GM12878 (cell line): ENCODE results near the gene HNRNPF. TPM values are rescaled to one million over a fixed set of nuclear protein-coding genes. Genes with fewer than 3 reads are reported as not detected.
"Not testable (repeated sequence)": the region's sequence is repeated elsewhere in the genome, so short reads cannot be mapped to it uniquely, and the experiment has no call there.

Experiments
- ATAC-seq: fragments of 200-7000 bp; cut with Tn5 transposase; 3 replicates; pipeline ENCODE4 v1.9.1; 2020; ENCODE audit warnings: mild to moderate bottlenecking, moderate library complexity
- BruUV-seq: library from RNA; stranded (reverse); fragments of 400-500 nt; replicated peaks from 2 replicates; lab custom pipeline; 2021; lab: Mats Ljungman, UMichigan
- CTCF ChIA-PET: fragments of 300-600 bp; sonication (Branson Sonifier 250); formaldehyde crosslinking; extraction: SDS; loops from one replicate; lab custom pipeline; 2021; ENCODE audit warnings: inconsistent platforms; lab: Yijun Ruan, JAX
- POLR2A ChIA-PET: fragments of 350-600 bp; formaldehyde crosslinking; extraction: SDS; loops from one replicate; lab custom pipeline; 2021; ENCODE audit warnings: inconsistent platforms; lab: Charles Lee
- RAD21 ChIA-PET: fragments of 300-600 bp; sonication (Branson Sonifier 250); formaldehyde crosslinking; loops from one replicate; lab custom pipeline; 2023; ENCODE audit warnings: antibody characterized with exemption; ENCODE audit not compliant: unreplicated experiment; lab: Charles Lee
- SMC1A ChIA-PET: fragments of 300-600 bp; sonication (Branson Sonifier 250); formaldehyde crosslinking; loops from one replicate; lab custom pipeline; 2023; ENCODE audit not compliant: unreplicated experiment, uncharacterized antibody; lab: Charles Lee
- DNase-seq: peaks from one replicate; pipeline ENCODE4 v3.0.0-alpha.2; 2011; ENCODE audit warnings: low read depth, low spot score
- FAIRE-seq: peaks from 3 replicates; lab custom pipeline; 2011; peaks lifted over from hg19 to GRCh38; lab: Jason Lieb, UNC
- H2AFZ ChIP-seq: 2 replicates; pipeline ENCODE4 v1.6.0; 2011; ENCODE audit warnings: low read depth, low read length, control low read depth; ENCODE audit not compliant: control insufficient read depth
- H3K27ac ChIP-seq: 2 replicates; pipeline ENCODE4 v1.5.1; 2011; ENCODE audit warnings: control low read depth; ENCODE audit not compliant: control insufficient read depth, insufficient read depth
- H3K27me3 ChIP-seq, 2 experiments: replicated peaks in 1 of 2; 2 replicates each; pipeline versions ENCODE4 v1.6.0 to v1.6.1; 2011; ENCODE audit warnings: low read length in 1 of 2; ENCODE audit not compliant: control insufficient read depth in 2 of 2, insufficient read depth in 2 of 2
- H3K36me3 ChIP-seq, 2 experiments: 2 replicates each; pipeline ENCODE4 v1.5.1; 2011; ENCODE audit warnings: low read length in 1 of 2; ENCODE audit not compliant: control insufficient read depth in 2 of 2, insufficient read depth in 2 of 2
- H3K4me1 ChIP-seq: 2 replicates; pipeline ENCODE4 v1.6.1; 2011; ENCODE audit warnings: mild to moderate bottlenecking, low read length, moderate library complexity, mixed read lengths; ENCODE audit not compliant: control insufficient read depth, insufficient read depth
- H3K4me2 ChIP-seq: 2 replicates; pipeline ENCODE4 v1.6.0; 2011; ENCODE audit warnings: control low read depth; ENCODE audit not compliant: control insufficient read depth, insufficient read depth
- H3K4me3 ChIP-seq: fragments of 200-600 bp; sonication (generic); 2 replicates; pipeline ENCODE4 v1.5.1; 2016
- H3K79me2 ChIP-seq: 2 replicates; pipeline ENCODE4 v1.6.0; 2011; ENCODE audit warnings: low read length; ENCODE audit not compliant: control insufficient read depth, insufficient read depth
- H3K9ac ChIP-seq: 2 replicates; pipeline ENCODE4 v1.8.0; 2011; ENCODE audit warnings: low read length, control low read depth, mixed read lengths; ENCODE audit not compliant: control insufficient read depth, insufficient read depth
- H3K9me3 ChIP-seq: replicated peaks from 3 replicates; pipeline ENCODE4 v1.5.1; 2011; ENCODE audit warnings: mild to moderate bottlenecking, low read length; ENCODE audit not compliant: control insufficient read depth, insufficient read depth
- H4K20me1 ChIP-seq: 2 replicates; pipeline ENCODE4 v1.6.0; 2011; ENCODE audit not compliant: control insufficient read depth, insufficient read depth
- ATF7 ChIP-seq: fragments of 450-650 bp; IDR thresholded peaks from 2 replicates; pipeline ENCODE4 v1.6.1; 2016; ENCODE audit warnings: low read depth, mild to moderate bottlenecking
- CREB1 ChIP-seq: IDR thresholded peaks from 2 replicates; pipeline ENCODE4 v1.6.1; 2012; ENCODE audit warnings: low read depth, mild to moderate bottlenecking, inconsistent platforms
- E2F8 ChIP-seq: fragments of 450-650 bp; IDR thresholded peaks from 2 replicates; pipeline ENCODE4 v1.6.1; 2018; ENCODE audit warnings: mild to moderate bottlenecking, low read depth, moderate library complexity; ENCODE audit not compliant: partially characterized antibody
- EGR1 ChIP-seq, 2 experiments: IDR thresholded peaks; 1 replicate in 1 of 2; 2 replicates in 1 of 2; pipeline ENCODE4 v1.6.1; 2011 to 2012; ENCODE audit warnings: low read depth in 2 of 2, low read length in 2 of 2, borderline replicate concordance in 1 of 2, mild to moderate bottlenecking in 1 of 2, moderate library complexity in 1 of 2
- JUND ChIP-seq: IDR thresholded peaks from 2 replicates; pipeline ENCODE4 v1.6.1; 2012; ENCODE audit warnings: low read depth, mild to moderate bottlenecking, low read length, improper control_type of control experiment, moderate library complexity
- KAT2A ChIP-seq: conservative IDR thresholded peaks from 2 replicates; pipeline ENCODE4 v1.6.1; 2011; ENCODE audit warnings: low read depth, low read length; ENCODE audit not compliant: control insufficient read depth
- NRF1 ChIP-seq: conservative IDR thresholded peaks from 2 replicates; pipeline ENCODE4 v1.6.1; 2011; ENCODE audit warnings: mild to moderate bottlenecking, low read depth, low read length, improper control_type of control experiment
- POLR2AphosphoS2 ChIP-seq: IDR thresholded peaks from 2 replicates; pipeline ENCODE4 v1.6.1; 2011; ENCODE audit warnings: low read depth, mild to moderate bottlenecking, low read length, improper control_type of control experiment, moderate library complexity
- RB1 ChIP-seq: fragments of 450-650 bp; formaldehyde crosslinking; IDR thresholded peaks from 2 replicates; pipeline ENCODE4 v1.6.1; 2017; ENCODE audit warnings: mild to moderate bottlenecking, borderline replicate concordance
- REST ChIP-seq: IDR thresholded peaks from 2 replicates; pipeline ENCODE4 v1.6.1; 2012; ENCODE audit warnings: mild to moderate bottlenecking, low read depth, low read length
- SMARCA5 ChIP-seq: fragments of 450-650 bp; IDR thresholded peaks from 2 replicates; pipeline ENCODE4 v1.6.1; 2017; ENCODE audit warnings: mild to moderate bottlenecking
- WRNIP1 ChIP-seq: IDR thresholded peaks from 2 replicates; pipeline ENCODE4 v1.6.1; 2011; ENCODE audit warnings: low read depth, low read length, improper control_type of control experiment, borderline replicate concordance
- YBX1 ChIP-seq: fragments of 450-650 bp; IDR thresholded peaks from 2 replicates; pipeline ENCODE4 v1.6.1; 2016; ENCODE audit warnings: antibody characterized with exemption
- WGBS: methylation state at CpG from one replicate; pipeline ENCODE4 v1.1.6; 2016; ENCODE audit warnings: low lambda C conversion rate; ENCODE audit not compliant: insufficient replicate concordance, insufficient coverage; ENCODE audit errors: missing lambda C conversion rate; 5-methylcytosine and 5-hydroxymethylcytosine counted together
- in situ Hi-C: fragments of 300-500 bp; cut with MboI; formaldehyde crosslinking; loops from 9 replicates; pipeline ENCODE4 v1.14.3; 2018; ENCODE audit warnings: mixed read lengths
- intact Hi-C: fragments of 100-400 bp; cut with micrococcal nuclease; formaldehyde crosslinking; loops from one replicate; pipeline ENCODE4 v1.14.2; 2022; ENCODE audit not compliant: unreplicated experiment
- polyA plus RNA-seq, 11 experiments: library from polyadenylated mRNA; depleted of rRNA in 4 of 11; unstranded in 6 of 11; stranded (reverse) in 5 of 11; fragments of >200 nt; fragmentation: Nextera tagmentation in 4 of 11; fragmentation: Illumina TruSeq in 1 of 11; extraction: Ambion mirVana in 4 of 11; extraction: Trizol in 1 of 11; gene quantifications; 1 replicate in 1 of 11; 2 replicates in 10 of 11; pipeline versions ENCODE4 v1.2.1 to v1.2.3, GENCODE V29; 2011 to 2016; ENCODE audit warnings: inconsistent platforms in 2 of 11, missing spikeins in 2 of 11, low read depth in 1 of 11
- total RNA-seq, 4 experiments: library from RNA; depleted of rRNA in 3 of 4; stranded (reverse); fragments of >200 nt in 3 of 4; fragmentation: Illumina TruSeq in 1 of 4; extraction: Trizol in 1 of 4; gene quantifications; 2 replicates each; pipeline versions ENCODE4 v1.2.1 to v1.2.3, GENCODE V29; 2013 to 2021

The HNRNPF gene
- total and polyA plus RNA-seq, 10 of the 15 experiments (the other 5 are each of a cell fraction or from before 2014, with no cell fraction given) = 156 to 373 (median 293) TPM

GRCh38 chr10:43338117-43338516, 70.9 kb downstream of the HNRNPF start:
- Histone ChIP-seq H3K4me3 (no peak overlapping the region), H3K36me3 (no peaks in the 10 kb centered on the region), H3K9me3 (no peaks in the 10 kb centered on the region), H3K4me2 (no peak overlapping the region), H3K9ac (no peak overlapping the region), H3K27ac (no peak overlapping the region), H3K4me1 (no peaks in the 10 kb centered on the region), H3K79me2 (no peaks in the 10 kb centered on the region), H2AFZ (no peak overlapping the region), H4K20me1 (no peaks in the 10 kb centered on the region), H3K27me3 (no peaks in the 10 kb centered on the region; a peak in 1 of 4 replicates)
- DNase-seq (no peak), ATAC-seq (no peak), FAIRE-seq (no peak)
- intact Hi-C loops (no loop called here), in situ Hi-C loops (no loop called here)
- CTCF ChIA-PET = no interaction called here
- RAD21 ChIA-PET = no interaction called here
- POLR2A ChIA-PET = no interaction called here
- WGBS = 28% methylated on average over 12 of the region's 12 CpGs
- TF ChIP-seq CREB1 = no peak
- no peak for TF ChIP-seq WRNIP1
- TF ChIP-seq E2F8 = no peak
- no peak for TF ChIP-seq ATF7
- no peak for TF ChIP-seq REST
- TF ChIP-seq KAT2A = no peak
- no peak for TF ChIP-seq SMARCA5
- TF ChIP-seq POLR2AphosphoS2 = no peak
- no peak for TF ChIP-seq JUND
- no peak for TF ChIP-seq YBX1
- no peak for TF ChIP-seq EGR1 (IDR thresholded peaks at IDR 0.05; ENCODE audit: borderline replicate concordance in 1 of 2, low read depth in 2 of 2, low read length in 2 of 2)
- no peak for TF ChIP-seq NRF1
- no peak for TF ChIP-seq RB1
- SMC1A ChIA-PET = no interaction called here
- no TSS peak for BruUV-seq

GRCh38 chr10:43337536-43337935, 71.5 kb downstream of the HNRNPF start:
- DNase-seq, RAD21 ChIA-PET, H4K20me1 ChIP-seq, in situ Hi-C loops, H3K36me3 ChIP-seq, BruUV-seq, H3K4me1 ChIP-seq, intact Hi-C loops, ATAC-seq, SMC1A ChIA-PET, H3K4me2 ChIP-seq, POLR2A ChIA-PET, H3K4me3 ChIP-seq, H2AFZ ChIP-seq, H3K9me3 ChIP-seq, FAIRE-seq, H3K27ac ChIP-seq, H3K79me2 ChIP-seq, H3K9ac ChIP-seq, H3K27me3 ChIP-seq: not testable (repeated sequence)
- CTCF ChIA-PET = interaction anchor here (1.2 kb wide), 1 partner anchor 45 kb away, joined by 4 read pairs; no protein-coding TSS in a partner anchor
- WGBS = 9% methylated on average over 6 of the region's 9 CpGs
